ENCODE data around the gene LUZP1.
"Not testable (repeated sequence)": the region's sequence is repeated elsewhere in the genome, so short reads cannot be mapped to it uniquely, and the experiment has no call there.

LUZP1 gene

GRCh38 chr1:23188936-23189452, 20.3 kb upstream of the LUZP1 start:
- DNase-seq (ENCODE audit: low spot score) = not testable (repeated sequence)

DNA sequence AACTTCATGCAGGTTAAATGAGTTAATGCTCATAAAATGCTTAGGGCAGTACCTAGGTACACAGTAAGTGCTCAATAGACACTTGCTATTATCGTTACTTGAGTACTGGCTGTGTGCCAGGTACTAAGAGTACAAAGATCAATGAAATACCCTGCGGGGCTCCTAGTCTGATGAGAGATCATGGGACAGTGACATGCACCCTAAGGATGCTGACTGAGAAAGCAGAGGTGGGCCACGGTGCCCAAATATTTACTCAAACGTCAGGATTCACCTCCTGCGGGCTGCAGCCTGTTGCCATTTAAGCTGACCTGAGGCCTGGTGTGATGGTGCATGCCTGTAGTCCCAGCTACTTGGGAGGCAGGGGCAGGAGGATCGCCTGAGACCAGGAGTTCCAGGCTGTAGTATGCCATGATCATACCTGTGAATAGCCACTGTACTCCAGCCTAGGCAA, 19.8 kb upstream of the LUZP1 start:
- no peak for DNase-seq (ENCODE audit: low spot score)

DNA sequence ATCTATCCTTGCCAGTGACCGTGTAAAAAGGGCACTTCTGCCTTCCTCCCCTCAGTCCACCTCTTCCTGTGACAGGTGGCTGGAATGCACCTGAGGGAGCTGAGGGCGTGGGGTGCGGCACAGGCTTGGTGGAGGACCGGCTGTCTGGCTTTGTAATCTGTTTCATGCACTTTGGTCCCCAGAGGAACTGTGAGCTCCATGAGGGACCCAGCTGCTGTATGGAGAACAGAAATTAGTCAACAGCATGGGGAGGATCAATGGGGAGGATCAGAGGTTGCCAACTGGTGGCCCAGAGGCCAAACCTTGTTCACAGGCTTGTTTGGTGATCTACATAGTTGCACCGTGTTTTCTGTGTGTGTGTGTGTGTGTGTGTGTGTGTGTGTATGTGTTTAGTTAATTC, 19.0 kb upstream of the LUZP1 start:
- no peak for DNase-seq (ENCODE audit: low spot score)

- no peak for DNase-seq (ENCODE audit: low spot score)
Measured at GRCh38 chr1:23185381-23185780, 16.7 kb upstream of the LUZP1 start.

DNA sequence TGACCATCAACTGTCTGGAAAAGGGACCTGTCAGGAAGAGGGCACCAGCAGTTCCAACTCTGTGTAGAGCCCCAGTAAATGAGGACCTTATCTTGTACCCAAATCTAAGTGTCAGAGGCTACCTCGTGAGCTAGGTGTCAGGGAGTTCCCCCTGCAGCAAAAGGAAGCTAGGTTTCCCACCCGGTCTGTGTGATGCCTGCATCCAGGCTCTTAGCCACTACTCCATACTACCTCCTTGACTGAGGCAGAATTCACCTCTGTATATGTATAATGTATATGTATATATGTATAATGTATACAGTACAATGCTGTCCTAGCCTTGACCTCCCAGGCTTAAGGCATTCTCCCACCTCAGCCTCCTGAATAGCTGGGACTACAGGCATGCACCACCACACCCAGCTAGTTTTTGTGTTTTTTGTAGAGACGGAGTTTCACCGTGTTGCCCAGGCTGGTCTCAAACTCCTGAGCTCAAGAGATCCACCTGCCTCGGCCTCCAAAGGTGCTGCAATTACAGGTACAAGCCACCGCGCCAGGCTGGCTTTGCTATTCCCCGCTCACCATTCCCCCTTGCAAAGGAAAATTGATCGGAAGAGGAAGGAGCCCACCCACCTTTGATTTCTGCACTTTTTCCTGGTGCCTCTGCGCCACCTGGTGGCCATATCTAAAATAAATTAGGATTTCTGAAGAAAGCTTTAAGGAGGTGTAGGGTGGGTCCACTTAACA, 15.7 kb upstream of the LUZP1 start:
- DNase-seq (ENCODE audit: low spot score) = peak; percentile 60

DNA sequence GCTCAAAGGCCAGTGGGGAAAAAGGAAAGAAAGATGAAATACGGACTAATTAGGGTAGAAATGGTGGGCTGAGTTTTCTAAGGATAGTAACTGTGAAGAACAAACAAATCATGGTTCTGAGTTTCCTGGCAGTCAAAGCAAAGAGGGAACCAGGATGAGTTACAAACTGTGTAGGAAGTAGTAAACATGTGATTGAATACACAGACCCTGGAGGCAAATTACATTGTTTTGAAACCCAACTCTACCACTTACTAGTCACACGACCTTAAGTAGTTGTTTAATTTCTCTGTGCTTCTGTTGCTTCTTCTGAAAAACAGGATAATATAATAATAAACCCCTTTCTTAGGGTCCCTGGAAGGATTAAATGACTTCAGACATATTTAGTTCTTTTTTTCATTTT, 11.2 kb upstream of the LUZP1 start:
- no peak for DNase-seq (ENCODE audit: low spot score)

DNA sequence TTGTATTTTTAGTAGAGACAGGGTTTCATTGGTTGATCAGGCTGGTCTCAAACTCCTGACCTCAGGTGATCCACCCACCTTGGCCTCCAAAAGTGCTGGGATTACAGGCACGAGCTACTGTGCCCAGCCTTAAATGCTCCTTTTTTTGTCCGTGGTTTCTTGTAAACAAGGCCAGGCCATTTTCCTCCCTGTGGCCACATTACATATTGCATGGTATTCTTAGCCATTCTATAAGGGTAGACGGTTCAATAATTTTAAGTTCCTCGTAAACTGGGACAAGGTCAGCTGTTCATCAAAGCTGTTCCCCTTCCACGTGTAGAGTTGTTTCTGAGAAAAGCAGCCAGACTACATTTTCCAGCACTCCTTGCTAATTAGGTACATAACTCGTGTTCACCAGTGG, 10.3 kb upstream of the LUZP1 start:
- DNase-seq (ENCODE audit: low spot score) = no peak

DNA sequence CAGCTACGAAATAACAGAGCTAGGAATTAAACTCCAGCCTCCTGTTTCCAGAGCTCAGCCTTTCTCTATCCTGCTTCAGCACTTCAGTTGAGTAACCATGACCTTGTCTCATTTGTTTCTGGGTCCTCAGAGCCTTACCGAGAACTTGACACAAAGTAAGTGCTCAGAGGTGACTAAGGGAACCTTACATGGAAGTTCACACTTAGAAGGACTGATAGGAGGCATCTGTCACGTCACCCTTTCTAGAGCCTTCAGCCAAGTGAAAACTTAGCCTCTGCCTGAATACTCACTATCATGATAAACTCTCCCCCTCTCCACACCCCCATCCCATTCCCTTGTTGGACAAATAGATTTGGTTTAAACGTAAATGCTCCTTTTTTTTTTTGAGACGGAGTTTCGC, 9.8 kb upstream of the LUZP1 start:
- no peak for DNase-seq (ENCODE audit: low spot score)

GRCh38 chr1:23177438-23178380, 9.1 kb upstream of the LUZP1 start:
- peak; percentile 63 for DNase-seq (ENCODE audit: low spot score)

DNA sequence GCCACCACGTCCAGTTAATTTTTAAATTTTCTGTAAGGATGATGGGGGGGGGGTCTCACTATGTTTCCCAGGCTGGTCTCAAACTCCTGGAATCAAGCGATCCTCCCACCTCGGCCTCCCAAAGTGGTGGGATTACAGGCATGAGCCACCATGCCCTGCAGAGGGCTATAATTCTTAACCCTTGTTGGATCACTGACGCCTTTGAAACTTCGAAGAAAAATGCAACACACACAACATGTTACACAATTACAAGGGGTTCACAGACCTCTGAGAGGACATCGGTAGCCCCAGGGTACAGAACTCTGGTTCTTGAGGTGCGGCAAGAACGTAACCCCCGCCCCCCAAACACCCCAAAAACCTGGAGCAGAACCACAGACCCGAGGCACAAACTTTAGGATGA, 8.4 kb upstream of the LUZP1 start:
- DNase-seq (ENCODE audit: low spot score) = no peak

- DNase-seq (ENCODE audit: low spot score) = no peak
Measured at GRCh38 chr1:23174426-23175110, 5.9 kb upstream of the LUZP1 start.

DNA sequence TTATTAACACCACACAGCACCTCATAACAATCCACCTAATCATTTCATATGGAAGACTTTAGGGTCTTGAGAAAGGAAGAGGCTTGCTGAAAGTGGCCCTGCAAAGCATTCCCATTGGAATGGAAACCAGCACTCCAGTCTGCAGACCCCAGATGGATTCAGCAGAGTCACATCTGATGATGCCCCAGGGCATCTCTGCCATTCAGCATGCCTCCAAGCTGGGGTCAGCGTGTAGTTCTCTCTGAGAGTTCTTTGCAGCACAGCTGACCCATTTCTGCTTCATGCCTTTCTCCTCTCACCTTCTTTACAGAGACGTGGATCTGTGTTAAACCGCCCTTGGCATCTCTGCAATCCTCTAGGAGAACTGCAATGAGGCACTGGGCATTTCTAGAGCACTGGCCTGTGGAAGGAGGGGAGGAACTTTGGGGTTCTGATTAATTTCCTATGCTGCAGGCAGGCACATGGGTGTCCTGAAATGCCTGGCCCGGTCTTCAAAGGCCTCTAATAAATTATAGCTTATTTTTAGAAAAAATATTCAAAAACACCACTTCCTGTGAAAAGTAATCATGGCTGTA, 2.6 kb upstream of the LUZP1 start:
- DNase-seq (ENCODE audit: low spot score) = no peak

DNA sequence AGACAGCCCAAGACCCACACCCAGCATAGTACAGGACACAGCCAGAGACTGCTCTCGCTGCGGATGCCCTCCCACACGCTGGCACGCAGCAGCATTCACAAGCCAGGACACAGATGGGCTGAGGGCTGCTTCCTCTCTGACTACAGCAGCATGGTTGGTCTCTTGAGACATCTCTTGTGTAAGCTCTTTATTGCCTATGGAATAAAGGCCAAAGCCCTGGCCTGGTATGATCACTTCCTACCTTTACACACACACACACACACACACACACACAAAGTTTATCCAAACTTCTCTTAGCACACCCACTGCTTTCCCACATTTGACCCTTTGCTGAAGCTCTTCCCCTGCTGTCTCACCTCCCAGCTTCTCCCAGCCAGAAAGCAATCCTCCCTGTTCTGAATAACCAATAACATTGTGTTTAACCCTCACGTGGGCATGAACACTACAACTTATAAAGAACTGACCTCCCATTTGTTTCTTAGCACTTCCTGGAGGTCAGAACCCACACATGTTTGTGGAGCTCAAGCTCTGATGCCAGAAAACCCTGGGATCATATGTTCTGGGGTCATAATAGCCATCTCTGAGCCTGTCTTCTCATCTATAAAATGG, 1.2 kb upstream of the LUZP1 start:
- DNase-seq (ENCODE audit: low spot score) = peak; percentile 55

- no peak for DNase-seq (ENCODE audit: low spot score)
Measured at GRCh38 chr1:23169195-23169575, 529 bp upstream of the LUZP1 start.

- DNase-seq (ENCODE audit: low spot score) = no peak
Measured at GRCh38 chr1:23168079-23168444, 594 bp downstream of the LUZP1 start.

DNA sequence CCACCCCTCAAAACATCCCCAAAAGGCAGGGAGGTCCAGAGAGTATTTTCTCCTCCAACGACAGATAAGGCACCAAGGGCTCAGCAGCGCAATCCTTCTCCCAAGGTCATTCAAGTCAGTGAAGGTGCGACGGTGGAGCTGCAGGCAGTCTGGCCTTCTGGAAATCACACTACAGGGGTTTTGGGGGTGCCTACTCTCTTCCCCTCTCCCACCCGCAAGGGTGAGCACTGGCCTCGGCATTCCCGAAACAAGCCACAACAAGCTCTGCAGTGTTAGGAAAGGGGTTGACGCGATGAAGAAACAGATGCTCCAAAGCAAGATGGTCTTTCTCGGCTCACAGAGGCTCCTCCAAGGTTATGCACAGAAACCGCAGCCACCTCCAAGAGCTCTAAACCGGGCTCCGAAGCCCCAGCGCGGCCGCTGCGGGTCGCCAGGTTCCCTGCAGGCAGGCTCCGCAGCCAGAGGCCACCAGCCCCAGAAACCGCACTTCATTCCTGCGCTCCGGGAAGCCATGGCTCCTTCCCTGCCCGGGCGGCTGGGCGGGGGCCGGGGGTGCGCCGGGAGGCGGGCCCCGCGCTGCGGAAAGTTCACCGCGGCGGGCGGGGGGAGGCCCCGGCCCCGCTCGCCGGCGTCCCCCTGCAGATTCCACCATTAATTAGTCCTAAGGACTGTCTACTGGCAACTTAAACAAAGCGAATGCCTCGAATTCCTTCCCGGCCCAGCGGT, 1.1 kb downstream of the LUZP1 start:
- peak; percentile 45 for DNase-seq (ENCODE audit: low spot score)

DNA sequence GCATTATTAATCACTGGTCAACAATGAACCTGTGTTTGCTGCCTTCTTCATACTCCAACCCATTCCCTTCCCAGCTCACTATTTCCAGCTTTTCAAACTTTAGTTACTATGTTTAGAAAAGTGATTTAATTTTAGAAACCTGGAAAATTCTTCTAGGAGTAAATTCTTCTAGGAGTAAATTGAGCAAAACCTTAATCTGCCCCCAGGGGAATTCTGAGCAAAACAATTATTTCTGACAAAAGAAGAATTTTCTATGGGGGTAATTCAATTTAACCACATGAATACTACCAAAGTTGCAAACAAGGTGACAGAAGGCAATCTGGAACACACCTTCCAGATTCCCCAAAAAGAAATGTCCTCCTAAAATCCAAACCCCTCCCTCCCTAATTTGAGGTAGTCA, 1.8 kb downstream of the LUZP1 start:
- DNase-seq (ENCODE audit: low spot score) = no peak

DNA sequence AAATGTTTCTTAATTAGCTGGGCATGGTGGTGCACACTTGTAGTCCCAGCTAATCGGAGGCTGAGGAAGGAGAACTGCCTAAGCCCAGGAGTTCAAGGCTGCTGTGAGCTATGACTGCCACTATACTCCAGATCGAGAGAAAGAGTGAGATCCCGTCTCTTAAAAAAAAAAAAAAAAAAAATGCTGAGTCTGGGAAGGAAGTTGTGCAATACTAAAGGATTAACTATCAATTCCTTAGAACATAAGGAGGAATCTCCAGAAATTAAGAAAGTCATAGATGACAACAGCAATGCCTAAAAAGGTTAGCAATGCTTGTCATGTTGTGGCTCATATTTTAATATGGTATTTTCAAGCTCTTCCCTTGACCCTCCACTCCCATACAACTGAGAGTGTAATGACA, 5.3 kb downstream of the LUZP1 start:
- no peak for DNase-seq (ENCODE audit: low spot score)

- DNase-seq (ENCODE audit: low spot score) = no peak
Measured at GRCh38 chr1:23159963-23160877, 8.4 kb downstream of the LUZP1 start.

DNA sequence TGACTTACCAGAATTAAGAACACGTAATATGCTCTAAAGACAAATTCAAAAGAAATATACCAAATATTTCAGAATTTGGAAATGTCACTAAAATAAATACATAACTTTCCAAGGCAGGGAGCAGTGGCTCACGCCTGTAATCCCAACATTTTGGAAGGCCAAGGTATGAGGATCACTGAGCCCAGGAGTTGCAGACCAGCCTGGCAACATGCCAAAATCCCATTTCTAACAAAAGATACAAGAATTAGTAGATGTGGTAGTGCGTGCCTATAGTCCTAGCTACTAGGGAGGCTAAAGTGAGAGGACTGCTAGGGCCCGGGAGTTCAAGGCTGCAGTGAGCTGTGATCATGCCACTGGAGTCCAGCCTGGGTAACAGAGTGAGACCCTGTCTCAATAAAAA, 11.7 kb downstream of the LUZP1 start:
- DNase-seq (ENCODE audit: low spot score) = no peak

All from HuH-7 (cell line).